Measurements from ENCODE around the gene SH3GLB1.

DNA sequence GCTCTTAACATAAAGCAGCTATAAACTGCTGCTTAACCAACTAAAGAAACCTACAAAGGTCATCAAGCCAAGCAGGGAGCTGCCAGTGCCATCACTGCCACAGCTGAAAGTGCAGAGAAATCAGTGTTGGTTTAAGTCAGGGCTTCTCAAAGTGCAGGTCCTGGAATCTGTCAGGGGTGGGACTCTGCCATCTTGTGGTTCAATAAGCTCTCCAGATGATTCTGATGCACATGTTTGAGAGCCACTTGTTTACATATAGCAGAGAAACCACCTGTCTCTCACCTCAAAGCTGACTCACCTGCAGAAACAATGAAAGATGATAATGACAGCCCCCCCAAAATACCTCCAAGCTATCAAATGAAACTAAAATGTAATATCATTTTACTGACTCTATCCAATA, 49.3 kb downstream of the SH3GLB1 start:
- no peak for TF ChIP-seq POLR2AphosphoS5 (IDR thresholded peaks at IDR 0.05)
- TF ChIP-seq, protein P1, sequence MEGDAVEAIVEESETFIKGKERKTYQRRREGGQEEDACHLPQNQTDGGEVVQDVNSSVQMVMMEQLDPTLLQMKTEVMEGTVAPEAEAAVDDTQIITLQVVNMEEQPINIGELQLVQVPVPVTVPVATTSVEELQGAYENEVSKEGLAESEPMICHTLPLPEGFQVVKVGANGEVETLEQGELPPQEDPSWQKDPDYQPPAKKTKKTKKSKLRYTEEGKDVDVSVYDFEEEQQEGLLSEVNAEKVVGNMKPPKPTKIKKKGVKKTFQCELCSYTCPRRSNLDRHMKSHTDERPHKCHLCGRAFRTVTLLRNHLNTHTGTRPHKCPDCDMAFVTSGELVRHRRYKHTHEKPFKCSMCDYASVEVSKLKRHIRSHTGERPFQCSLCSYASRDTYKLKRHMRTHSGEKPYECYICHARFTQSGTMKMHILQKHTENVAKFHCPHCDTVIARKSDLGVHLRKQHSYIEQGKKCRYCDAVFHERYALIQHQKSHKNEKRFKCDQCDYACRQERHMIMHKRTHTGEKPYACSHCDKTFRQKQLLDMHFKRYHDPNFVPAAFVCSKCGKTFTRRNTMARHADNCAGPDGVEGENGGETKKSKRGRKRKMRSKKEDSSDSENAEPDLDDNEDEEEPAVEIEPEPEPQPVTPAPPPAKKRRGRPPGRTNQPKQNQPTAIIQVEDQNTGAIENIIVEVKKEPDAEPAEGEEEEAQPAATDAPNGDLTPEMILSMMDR (IDR thresholded peaks at IDR 0.05) = no peak
- TF ChIP-seq POLR2A (IDR thresholded peaks at IDR 0.05) = no peak
